ENCODE results near the gene TMEM72.
A peak's percentile ranks its signal among the peaks of the same experiment; 100 is the strongest.

Gene TMEM72

DNA sequence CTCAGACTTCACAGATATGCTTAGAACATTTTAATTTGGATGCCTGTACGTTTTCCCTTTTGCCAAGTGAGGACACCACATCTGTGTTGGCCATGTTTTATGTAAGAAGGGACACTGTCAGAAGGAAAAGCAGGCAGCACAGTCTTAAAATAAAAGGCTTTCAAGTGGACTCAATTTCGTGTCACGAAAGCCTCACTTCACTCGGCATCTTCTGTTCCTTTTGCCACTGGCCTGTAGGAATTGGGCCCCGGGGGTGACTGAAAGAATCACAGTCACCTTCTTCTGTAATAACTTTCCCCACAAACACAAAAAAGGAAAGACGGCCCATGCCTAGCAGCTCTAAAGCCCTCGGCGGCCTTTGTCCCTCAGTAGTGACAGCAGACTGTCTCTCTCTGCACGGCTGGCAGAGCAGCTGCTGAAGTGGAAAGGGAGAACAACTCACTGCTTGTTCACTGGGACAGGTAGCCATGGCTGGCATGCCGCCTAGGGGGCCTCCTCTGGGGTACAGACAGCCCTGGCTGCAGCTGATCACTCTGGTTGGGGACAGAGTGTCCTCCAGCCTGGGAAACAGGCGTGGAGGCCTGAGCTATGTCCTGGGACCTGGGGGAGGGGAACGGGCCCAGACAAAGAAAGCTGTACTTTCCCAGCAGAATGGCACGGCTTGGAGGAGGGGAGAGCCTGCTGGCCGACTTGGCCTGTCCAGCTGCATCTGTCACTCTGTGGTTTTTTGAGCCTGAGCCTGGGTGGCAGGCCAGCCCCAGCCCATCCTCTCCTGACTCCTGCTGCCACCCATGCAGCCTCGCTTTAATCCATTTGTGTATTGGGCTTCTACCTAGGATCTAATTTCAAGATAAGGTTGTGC is 52.9 kb downstream of the TMEM72 start:
- H3K4me3 Mint-ChIP-seq: peak overlapping the region; percentile 55 to 63
- H3K9me3 Mint-ChIP-seq: no peaks in the 10 kb centered on the region
- H3K36me3 Mint-ChIP-seq: peaks cover 0 to 4% of the 10 kb centered on the region in 2 donors
- peaks cover 8 to 9% of the 10 kb centered on the region in 2 donors for H3K27me3 Mint-ChIP-seq
- H3K27ac Mint-ChIP-seq: peak overlapping the region; percentile 62
- H3K4me1 Mint-ChIP-seq: peaks cover 66 to 80% of the 10 kb centered on the region in 2 donors
- no peak for ATAC-seq (replicated peaks)
- no peak for DNase-seq

DNA sequence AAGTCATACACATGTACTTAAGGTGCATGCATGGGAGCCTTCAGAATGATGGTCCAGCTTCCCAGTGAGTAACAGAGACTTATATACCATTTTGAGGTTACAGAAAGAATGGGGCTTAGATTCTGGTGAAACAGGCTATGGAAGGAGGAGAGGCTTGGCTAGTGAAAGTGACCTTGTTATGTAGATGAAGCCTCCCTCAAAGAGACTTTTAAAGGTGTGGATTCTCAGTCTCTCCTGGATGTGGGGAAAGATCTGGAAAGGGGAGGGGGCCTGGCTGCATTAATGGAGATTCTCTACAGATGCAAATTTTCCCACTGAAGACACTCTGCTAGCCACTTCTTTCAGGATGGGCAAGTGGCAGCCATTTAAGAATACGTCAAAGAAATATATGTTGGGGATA is 54.0 kb downstream of the TMEM72 start:
- DNase-seq (no peak), ATAC-seq (replicated peaks) (no peak)
- H3K4me1 Mint-ChIP-seq: peaks cover 69 to 85% of the 10 kb centered on the region in 2 donors
- H3K36me3 Mint-ChIP-seq: peaks cover 0 to 4% of the 10 kb centered on the region in 2 donors
- peak overlapping the region; percentile 28 for H3K27ac Mint-ChIP-seq
- no peaks in the 10 kb centered on the region for H3K9me3 Mint-ChIP-seq
- H3K27me3 Mint-ChIP-seq: peaks cover 8 to 9% of the 10 kb centered on the region in 2 donors
- no peak overlapping the region for H3K4me3 Mint-ChIP-seq

DNA sequence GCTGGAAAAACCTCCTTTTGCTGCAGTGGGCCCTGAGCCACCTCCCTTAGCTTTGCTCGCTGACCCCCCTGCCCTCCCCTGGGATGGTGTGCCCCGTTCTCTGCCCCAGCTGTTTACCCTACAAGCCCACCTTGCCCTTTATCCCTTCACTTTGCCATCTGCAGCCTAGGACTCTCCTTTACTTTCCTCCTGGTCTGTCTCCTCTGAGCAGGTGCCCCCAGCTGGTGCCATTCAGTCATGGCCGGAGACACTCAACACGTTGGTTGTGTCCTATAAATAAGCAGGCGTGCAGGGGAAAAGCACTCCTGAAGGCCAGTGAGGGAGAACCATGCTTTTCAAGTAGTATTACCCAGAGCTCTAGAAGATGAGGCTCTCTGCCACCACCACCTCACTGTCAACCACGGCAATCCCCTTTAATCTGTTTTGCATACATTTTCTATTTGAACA is 54.5 kb downstream of the TMEM72 start:
- DNase-seq (no peak), ATAC-seq (replicated peaks) (peak; percentile 49)
- Mint-ChIP-seq H3K27ac (peak overlapping the region; percentile 85), H3K9me3 (no peaks in the 10 kb centered on the region), H3K4me3 (peak overlapping the region; percentile 37 to 63), H3K27me3 (peaks cover 8 to 9% of the 10 kb centered on the region in 2 donors), H3K36me3 (peaks cover 0 to 4% of the 10 kb centered on the region in 2 donors), H3K4me1 (peaks cover 66 to 80% of the 10 kb centered on the region in 2 donors)

DNA sequence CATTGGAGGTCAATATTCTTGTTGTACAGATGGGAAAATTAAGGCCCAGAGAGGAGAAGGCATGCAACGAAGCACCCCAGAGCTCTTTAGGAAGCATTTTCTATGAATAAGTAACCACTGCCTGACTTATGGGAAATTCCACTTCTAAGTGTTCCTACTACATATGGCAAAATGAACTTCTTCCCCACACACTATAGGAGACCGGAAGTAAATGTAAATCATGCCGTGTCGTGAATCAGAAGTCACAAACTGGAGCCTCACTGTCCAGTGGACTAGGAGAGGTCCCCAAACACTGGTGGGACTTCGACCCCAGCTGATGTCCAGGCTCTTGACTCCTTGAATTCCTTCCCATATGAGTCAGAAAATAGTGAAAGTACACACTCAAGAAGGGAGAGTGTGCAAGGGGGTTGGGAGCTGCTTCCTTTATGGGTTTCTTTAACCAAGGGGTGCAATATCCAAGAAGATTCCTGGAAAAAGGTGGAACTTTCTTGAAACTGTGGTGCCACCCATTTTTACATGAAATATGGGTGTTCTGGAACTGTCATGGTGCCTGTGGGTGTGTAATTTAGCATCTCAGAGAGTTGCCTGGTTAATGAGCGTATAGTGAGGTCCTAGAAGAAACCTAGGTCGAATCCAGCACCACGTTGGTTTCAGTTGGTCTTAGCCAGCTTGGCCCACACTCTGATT is 55.1 kb downstream of the TMEM72 start:
- Mint-ChIP-seq H3K4me3 (peak overlapping the region in 1 of 2 donors; percentile 63), H3K27ac (peak overlapping the region; percentile 85), H3K27me3 (peaks cover 8 to 9% of the 10 kb centered on the region in 2 donors), H3K36me3 (peaks cover 0 to 4% of the 10 kb centered on the region in 2 donors), H3K4me1 (peaks cover 63 to 74% of the 10 kb centered on the region in 2 donors), H3K9me3 (no peaks in the 10 kb centered on the region)
- peak in 1 of 2 donors; percentile 2 for ATAC-seq (replicated peaks)
- DNase-seq: no peak

DNA sequence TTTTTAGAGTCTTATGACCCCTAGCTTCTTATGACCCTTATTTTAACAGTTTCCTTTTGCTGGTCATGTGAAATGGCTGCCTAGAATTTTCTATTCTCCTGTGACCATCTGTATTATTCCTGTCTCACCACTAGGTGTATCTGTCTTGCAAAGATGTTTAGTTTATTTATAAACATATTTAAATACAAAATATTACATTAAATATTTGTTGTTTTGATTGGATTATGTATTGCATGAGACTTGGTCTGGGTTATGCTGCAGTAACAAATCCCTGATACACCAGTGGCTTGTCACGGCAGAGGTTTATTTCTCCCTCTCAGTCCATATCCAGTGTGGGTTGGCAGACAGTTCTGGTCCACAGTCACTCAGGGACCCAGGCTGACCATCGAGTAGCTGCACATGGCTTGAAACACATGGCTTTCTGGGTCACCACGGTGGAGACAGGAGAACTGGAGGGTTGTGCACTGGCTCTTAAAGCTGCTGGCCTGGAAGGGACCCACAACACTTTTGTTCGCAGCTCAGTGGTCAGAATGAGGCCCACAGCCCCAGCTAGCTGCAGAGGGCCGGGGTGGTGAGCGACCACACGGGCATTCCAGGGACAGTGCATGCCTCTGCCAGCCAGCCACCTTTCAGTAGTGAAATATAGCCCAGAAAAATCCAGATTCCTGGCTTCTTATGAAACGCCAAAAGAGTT is 55.8 kb downstream of the TMEM72 start:
- Mint-ChIP-seq H3K27ac (no peak overlapping the region), H3K4me1 (peaks cover 64 to 70% of the 10 kb centered on the region in 2 donors), H3K4me3 (peak overlapping the region in 1 of 2 donors; percentile 61), H3K36me3 (peaks cover 0 to 4% of the 10 kb centered on the region in 2 donors), H3K27me3 (peaks cover 8 to 9% of the 10 kb centered on the region in 2 donors), H3K9me3 (no peaks in the 10 kb centered on the region)
- ATAC-seq (replicated peaks): no peak
- no peak for DNase-seq

DNA sequence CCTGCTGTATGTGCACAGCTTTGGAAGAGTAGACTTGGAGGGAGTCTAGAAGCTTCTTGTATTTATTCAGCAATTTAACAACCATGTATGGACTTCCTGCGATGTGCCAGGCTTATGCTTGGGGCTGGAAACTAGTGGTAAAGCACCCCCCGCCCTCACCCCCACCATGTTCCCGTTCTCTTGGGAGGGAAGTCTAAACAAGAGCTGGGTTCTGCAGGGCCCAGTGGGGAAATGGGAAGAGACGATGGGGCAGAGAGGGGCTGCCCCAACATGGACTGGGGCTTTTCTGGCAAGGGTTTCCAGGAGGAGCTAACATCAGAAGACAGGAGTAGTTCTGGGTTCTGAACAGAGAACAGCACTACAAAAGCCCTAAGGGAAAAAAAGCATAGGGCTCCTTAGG is 56.5 kb downstream of the TMEM72 start:
- peaks cover 65 to 69% of the 10 kb centered on the region in 2 donors for H3K4me1 Mint-ChIP-seq
- peaks cover 3 to 6% of the 10 kb centered on the region in 2 donors for H3K27me3 Mint-ChIP-seq
- H3K4me3 Mint-ChIP-seq: peak overlapping the region; percentile 30 to 61
- ATAC-seq (replicated peaks): peak; percentile 13 to 49
- H3K9me3 Mint-ChIP-seq: no peaks in the 10 kb centered on the region
- peaks cover 0 to 4% of the 10 kb centered on the region in 2 donors for H3K36me3 Mint-ChIP-seq
- H3K27ac Mint-ChIP-seq: peak overlapping the region; percentile 75
- DNase-seq: no peak

DNA sequence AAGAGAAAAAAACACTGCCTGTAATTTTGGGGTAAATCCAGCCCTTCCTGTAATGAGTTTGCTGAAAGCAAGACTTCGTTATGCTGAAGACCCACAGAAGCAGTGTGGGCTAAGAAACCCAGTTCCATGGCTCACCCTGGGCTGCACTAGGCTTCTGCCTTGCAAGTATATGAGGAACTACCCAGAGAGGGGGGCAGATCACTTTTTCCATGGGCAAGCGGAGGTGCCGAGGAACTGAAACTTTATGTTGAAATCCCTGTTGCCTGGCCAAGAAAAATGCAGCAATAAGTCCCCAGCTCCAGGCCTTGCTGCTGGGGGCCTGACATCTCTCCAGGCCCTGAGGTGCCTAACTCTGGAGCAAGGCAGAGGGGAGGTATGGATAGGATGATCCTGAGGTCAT is 57.0 kb downstream of the TMEM72 start:
- peak; percentile 68 for DNase-seq
- peak overlapping the region; percentile 75 for H3K27ac Mint-ChIP-seq
- ATAC-seq (replicated peaks): peak; percentile 83
- H3K4me3 Mint-ChIP-seq: peak overlapping the region; percentile 22 to 30
- peaks cover 0 to 4% of the 10 kb centered on the region in 2 donors for H3K36me3 Mint-ChIP-seq
- H3K9me3 Mint-ChIP-seq: no peaks in the 10 kb centered on the region
- H3K27me3 Mint-ChIP-seq: peaks cover 0 to 1% of the 10 kb centered on the region in 2 donors
- H3K4me1 Mint-ChIP-seq: peaks cover 65 to 69% of the 10 kb centered on the region in 2 donors

DNA sequence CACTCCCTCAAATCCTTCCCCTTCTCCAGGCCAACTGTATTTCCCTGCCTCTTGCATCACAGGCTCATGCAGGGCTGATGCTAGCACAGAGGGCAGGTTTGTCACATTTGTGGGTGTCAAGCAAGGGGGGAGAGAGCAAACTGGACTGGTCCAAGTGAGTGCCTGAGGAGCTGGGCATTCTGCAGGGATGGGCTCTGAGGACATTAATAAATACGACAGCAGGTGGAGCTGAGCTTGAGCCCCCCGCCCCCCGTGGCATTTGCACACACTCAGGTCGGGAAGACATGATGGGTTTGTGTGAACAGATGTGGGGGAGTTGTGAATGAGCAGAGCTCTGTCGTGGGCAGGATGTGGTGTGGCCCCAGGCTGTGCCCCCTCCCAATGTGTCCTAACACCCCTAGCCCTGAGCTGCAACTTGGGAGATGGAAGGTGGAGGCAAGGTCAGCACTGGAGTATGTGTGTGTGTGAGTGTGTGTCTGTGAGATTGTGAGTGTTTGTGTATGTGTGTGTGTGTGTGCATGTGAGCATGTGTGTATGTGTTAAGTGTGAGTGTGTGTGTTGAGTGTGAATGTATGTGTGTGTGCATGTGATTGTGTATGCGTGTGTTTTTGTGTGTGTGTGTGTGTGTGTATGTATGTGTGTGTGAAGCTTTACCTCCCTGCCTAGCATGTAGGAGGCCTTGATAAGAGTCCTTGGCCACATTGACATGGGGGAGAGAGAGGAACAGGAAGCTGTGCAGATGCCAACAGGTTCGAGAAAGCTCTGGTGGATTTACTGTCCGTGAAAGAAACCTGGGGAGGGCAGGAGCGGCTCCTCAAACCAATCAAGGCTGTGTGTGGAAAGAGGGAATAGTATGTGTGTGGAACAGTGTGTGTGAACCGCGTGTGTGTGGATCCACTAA is 57.6 kb downstream of the TMEM72 start:
- Mint-ChIP-seq H3K27ac (peak overlapping the region; percentile 37), H3K4me3 (no peak overlapping the region), H3K36me3 (no peaks in the 10 kb centered on the region), H3K27me3 (no peaks in the 10 kb centered on the region), H3K4me1 (peaks cover 64 to 69% of the 10 kb centered on the region in 2 donors), H3K9me3 (no peaks in the 10 kb centered on the region)
- DNase-seq (no peak), ATAC-seq (replicated peaks) (peak; percentile 17 to 19)

DNA sequence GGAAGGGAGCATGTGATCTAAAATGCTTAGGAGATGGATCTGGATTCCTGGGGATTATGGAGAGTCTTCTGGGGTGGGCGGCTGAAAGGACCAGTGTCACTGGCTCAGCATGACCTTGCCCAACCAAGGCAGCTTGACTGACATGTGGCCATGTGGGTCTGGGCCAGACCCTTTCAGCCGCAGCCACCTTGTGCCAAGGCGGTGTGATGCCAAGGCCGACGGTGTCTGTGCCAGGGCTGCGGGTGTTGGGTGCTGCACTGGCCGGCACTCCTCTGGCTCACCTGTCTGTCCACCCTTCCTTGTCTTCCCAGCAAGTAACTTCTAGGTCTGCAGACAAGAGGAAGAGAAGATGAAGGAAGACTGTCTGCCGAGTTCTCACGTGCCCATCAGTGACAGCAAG is 58.7 kb downstream of the TMEM72 start:
- Mint-ChIP-seq H3K27ac (no peak overlapping the region), H3K36me3 (no peaks in the 10 kb centered on the region), H3K4me3 (no peak overlapping the region), H3K27me3 (no peaks in the 10 kb centered on the region), H3K4me1 (peaks cover 56 to 68% of the 10 kb centered on the region in 2 donors), H3K9me3 (no peaks in the 10 kb centered on the region)
- ATAC-seq (replicated peaks) (no peak), DNase-seq (no peak)

DNA sequence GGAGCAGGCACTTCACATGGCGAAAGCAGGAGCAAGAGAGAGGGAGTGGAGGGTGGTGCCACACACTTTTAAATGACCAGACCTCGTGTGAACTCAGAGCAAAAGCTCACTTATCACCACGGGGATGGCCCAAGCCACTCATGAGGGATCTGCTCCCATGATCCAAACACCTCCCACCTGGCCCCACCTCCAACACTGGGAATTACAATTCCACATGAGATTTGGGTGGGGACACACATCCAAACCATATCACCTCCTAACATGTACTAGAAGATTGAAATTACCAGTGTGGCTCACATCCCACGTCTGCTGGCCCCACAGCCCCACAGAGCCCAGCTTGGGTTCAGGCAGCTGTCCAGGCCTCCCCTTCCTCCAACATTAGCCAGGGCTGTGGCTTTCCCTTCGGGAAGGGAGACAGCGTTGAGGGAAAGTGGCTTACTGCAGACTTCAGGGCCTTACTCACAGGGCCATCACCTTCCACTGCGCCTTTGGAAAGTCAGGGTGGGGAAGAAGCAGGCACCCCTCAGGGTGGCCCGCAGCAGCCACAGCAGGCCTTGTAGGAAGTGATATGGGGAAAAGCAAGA is 59.8 kb downstream of the TMEM72 start:
- no peaks in the 10 kb centered on the region for H3K36me3 Mint-ChIP-seq
- no peak for DNase-seq
- peaks cover 48 to 63% of the 10 kb centered on the region in 2 donors for H3K4me1 Mint-ChIP-seq
- no peak overlapping the region for H3K4me3 Mint-ChIP-seq
- no peak overlapping the region for H3K27ac Mint-ChIP-seq
- ATAC-seq (replicated peaks): no peak
- no peaks in the 10 kb centered on the region for H3K9me3 Mint-ChIP-seq
- H3K27me3 Mint-ChIP-seq: no peaks in the 10 kb centered on the region

DNA sequence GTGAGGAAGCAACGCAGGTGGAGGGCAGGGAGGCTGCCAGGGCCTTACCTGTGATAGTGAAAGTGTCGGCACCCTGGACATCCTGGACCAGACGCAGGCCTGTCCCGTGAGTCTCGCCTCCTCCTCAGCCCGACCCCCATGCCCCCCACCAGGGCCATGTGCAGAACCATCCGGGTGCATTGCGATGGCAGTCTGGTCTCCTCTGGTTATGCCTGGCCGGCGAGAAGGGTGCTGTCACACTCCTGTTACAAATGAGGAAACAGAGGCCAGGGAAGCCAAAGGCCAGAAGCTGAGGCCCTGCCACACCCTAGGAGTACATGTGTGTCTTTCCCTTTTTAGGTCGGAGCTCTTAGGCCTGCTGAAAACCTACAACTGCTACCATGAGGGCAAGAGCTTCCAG is 60.3 kb downstream of the TMEM72 start:
- no peaks in the 10 kb centered on the region for H3K27me3 Mint-ChIP-seq
- no peak for ATAC-seq (replicated peaks)
- H3K4me3 Mint-ChIP-seq: no peak overlapping the region
- H3K9me3 Mint-ChIP-seq: no peaks in the 10 kb centered on the region
- no peak overlapping the region for H3K27ac Mint-ChIP-seq
- H3K36me3 Mint-ChIP-seq: no peaks in the 10 kb centered on the region
- peaks cover 44 to 59% of the 10 kb centered on the region in 2 donors for H3K4me1 Mint-ChIP-seq
- no peak for DNase-seq

DNA sequence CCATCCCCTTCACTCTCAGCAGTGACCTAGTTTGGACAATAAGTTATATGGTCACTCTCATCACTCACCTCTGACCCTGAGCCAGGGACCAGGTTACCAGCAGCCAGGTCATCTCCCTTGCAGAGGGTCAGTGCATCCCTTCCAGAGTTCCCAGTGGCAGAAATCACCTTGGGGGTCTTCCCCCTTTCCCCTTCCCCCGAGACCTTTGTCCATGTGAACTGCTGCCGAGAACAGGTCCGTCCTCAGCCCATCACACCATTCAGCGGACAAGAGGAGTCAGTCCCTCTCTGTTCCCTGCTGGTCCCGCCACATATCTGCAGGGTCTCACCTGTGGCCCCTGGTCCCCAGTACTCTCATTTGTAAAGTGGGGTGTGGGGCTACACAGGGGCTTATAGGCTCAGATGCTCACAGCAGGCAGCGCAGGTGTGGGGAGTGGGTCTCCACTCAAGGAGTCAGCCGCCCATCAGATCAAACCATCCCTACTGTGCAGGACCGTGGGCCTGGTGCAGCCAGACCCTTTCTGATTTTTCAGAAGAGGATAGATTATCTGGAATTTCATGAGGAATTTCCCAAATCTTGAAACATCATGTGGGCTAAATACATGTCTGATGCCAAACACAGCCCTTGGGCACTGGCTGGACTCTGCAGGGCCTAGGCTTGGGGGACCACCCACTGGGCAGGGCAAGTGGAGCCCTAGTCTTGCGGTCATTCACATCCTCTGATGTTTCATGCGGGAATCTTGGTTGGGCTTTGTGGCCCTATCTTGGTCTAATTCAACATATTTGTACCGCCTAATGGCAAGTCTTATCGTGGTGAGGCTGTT is 61.0 kb downstream of the TMEM72 start:
- no peak overlapping the region for H3K4me3 Mint-ChIP-seq
- H3K9me3 Mint-ChIP-seq: no peaks in the 10 kb centered on the region

More for the DNA sequence above, 61.0 kb downstream of the TMEM72 start:
- ATAC-seq (replicated peaks) (no peak), DNase-seq (no peak)
- H3K27me3 Mint-ChIP-seq: peaks cover 0 to 4% of the 10 kb centered on the region in 2 donors
- no peak overlapping the region for H3K27ac Mint-ChIP-seq
- no peaks in the 10 kb centered on the region for H3K36me3 Mint-ChIP-seq
- peaks cover 43 to 57% of the 10 kb centered on the region in 2 donors for H3K4me1 Mint-ChIP-seq

Data from stimulated activated naive B cell treated with anti-CD40 and anti-IgM and Interleukin-4, amounts not matched to agents 10 μg/mL and 1 μg/mL and 100 μg/mL, for 72 hours (primary cell).